ENCODE measurements around the gene CAMSAP2.

GRCh38 chr1:200893411-200893901 lies 154.8 kb downstream of the CAMSAP2 start:
- TF ChIP-seq POLR2A (IDR thresholded peaks at IDR 0.05) (no peak), POLR2AphosphoS5 (IDR thresholded peaks at IDR 0.05) (no peak)
